Testis (tissue), 5 donors: Measurements from ENCODE around the gene TIGIT. TPM values are rescaled to one million over a fixed set of nuclear protein-coding genes. Genes with fewer than 3 reads are reported as not detected.

Source experiments
- DNase-seq: peaks from one replicate; pipeline ENCODE4 v3.0.0-alpha.2; 2019
- H3K27ac ChIP-seq, 2 donors: fragments of 200-600 bp; sonication (generic); one replicate each; pipeline ENCODE4 v1.5.1; 2019
- H3K27me3 ChIP-seq: fragments of 200-600 bp; sonication (generic); one replicate; pipeline ENCODE4 v1.5.1; 2019
- H3K36me3 ChIP-seq: fragments of 200-600 bp; sonication (generic); one replicate; pipeline ENCODE4 v1.5.1; 2017; ENCODE audit warnings: low read depth; ENCODE audit errors: missing control alignments
- H3K4me1 ChIP-seq: fragments of 200-600 bp; sonication (generic); one replicate; pipeline ENCODE4 v1.5.1; 2019
- H3K4me3 ChIP-seq, 2 donors: fragments of 200-600 bp; sonication (generic); one replicate each; pipeline ENCODE4 v1.5.1; 2017 to 2019
- H3K9me3 ChIP-seq: fragments of 200-600 bp; sonication (generic); one replicate; pipeline ENCODE4 v1.5.1; 2017
- POLR2A ChIP-seq: fragments of 450-650 bp; IDR thresholded peaks from one replicate; pipeline ENCODE4 v1.6.1; 2017; ENCODE audit warnings: antibody characterized with exemption, mild to moderate bottlenecking, moderate library complexity
- WGBS, 2 donors: methylation state at CpG; one replicate each; pipeline ENCODE4 v1.1.5; 2018; 5-methylcytosine and 5-hydroxymethylcytosine counted together
- intact Hi-C: fragments of 100-400 bp; cut with DNase I; formaldehyde crosslinking; loops from one replicate; pipeline ENCODE4 v1.15.1; 2023; ENCODE audit warnings: low total_unique reads
- long read RNA-seq, 2 donors: transcript quantifications; one replicate each; lab custom pipeline, GENCODE V29; 2026
- polyA plus RNA-seq: library from polyadenylated mRNA; stranded (reverse); fragments of 350-450 nt; fragmentation: Illumina TruSeq; extraction: RNeasy Lipid Tissue Mini Kit (QIAGEN cat#74804); gene quantifications from one replicate; pipeline ENCODE4 v1.2.3, GENCODE V29; 2014; ENCODE audit warnings: low read depth, low replicate concordance; ENCODE audit not compliant: insufficient read depth
- total RNA-seq, 2 donors: library from RNA; depleted of rRNA; stranded (reverse); fragments of >200 nt; gene quantifications; one replicate each; pipeline ENCODE4 v1.2.3, GENCODE V29; 2016
- TF ChIP-seq, protein P1 (sequence below), 3 experiments: fragments of 450-650 bp in 2 of 3; fragments of 200-600 bp in 1 of 3; sonication (generic) in 1 of 3; IDR thresholded peaks; one replicate each; pipeline ENCODE4 v1.5.1; 2016 to 2019; ENCODE audit warnings: antibody characterized with exemption in 3 of 3, mild to moderate bottlenecking in 2 of 3, moderate library complexity in 1 of 3

Gene TIGIT
- total RNA-seq, result 1 to 10 TPM in 1 of 2 donors, under 1 TPM in 1; 0.50 to 1.2 TPM
- polyA plus RNA-seq, result 1.4 TPM
- long read RNA-seq, donor 1, result 0 reads
- long read RNA-seq, donor 2, result 0 reads

DNA sequence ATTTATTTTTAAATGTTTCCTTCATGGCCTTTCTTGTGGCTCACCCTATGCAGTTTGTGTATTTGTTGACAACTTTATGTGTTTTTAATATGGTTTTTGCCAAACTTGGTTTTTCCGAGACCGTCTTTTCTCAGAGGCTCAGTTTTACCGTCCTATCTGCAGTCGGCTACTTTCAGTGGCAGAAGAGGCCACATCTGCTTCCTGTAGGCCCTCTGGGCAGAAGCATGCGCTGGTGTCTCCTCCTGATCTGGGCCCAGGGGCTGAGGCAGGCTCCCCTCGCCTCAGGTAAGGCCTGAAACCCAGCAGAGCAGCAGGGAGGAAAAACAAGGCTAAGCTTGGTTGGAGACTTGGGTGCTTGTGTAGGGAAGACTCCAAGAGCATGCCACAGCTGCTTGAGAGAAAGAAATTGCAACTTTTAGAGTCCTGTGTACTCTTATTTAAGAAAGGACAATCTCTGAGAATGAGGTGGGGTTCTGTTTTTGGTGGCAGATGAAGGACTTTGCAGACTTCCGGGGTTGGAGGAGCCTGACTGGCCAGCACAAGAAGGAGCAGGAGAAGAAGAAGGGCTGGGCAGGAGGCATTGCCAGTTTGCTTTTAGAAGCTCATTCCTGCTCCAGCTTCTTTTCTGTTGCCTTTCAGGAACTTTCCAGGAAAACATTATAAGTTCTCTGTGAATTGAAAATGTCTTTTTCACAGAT lies at the start of gene TIGIT:
TIGIT (plus strand) TSS at position 191 of the 698 bp plus-strand sequence; CDS start at position 225, 34 bp downstream.
- no peak for TF ChIP-seq POLR2A
- TF ChIP-seq, protein P1, sequence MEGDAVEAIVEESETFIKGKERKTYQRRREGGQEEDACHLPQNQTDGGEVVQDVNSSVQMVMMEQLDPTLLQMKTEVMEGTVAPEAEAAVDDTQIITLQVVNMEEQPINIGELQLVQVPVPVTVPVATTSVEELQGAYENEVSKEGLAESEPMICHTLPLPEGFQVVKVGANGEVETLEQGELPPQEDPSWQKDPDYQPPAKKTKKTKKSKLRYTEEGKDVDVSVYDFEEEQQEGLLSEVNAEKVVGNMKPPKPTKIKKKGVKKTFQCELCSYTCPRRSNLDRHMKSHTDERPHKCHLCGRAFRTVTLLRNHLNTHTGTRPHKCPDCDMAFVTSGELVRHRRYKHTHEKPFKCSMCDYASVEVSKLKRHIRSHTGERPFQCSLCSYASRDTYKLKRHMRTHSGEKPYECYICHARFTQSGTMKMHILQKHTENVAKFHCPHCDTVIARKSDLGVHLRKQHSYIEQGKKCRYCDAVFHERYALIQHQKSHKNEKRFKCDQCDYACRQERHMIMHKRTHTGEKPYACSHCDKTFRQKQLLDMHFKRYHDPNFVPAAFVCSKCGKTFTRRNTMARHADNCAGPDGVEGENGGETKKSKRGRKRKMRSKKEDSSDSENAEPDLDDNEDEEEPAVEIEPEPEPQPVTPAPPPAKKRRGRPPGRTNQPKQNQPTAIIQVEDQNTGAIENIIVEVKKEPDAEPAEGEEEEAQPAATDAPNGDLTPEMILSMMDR (IDR thresholded peaks at IDR 0.05), result no peak
- no peak for DNase-seq
- Histone ChIP-seq H3K27ac (no peak within 1 kb of the TSS), H3K9me3 (no peaks in the 10 kb centered on the region), H3K36me3 (no peaks in the 10 kb centered on the region), H3K4me1 (no peaks in the 10 kb centered on the region), H3K4me3 (no peak within 1 kb of the TSS), H3K27me3 (no peaks in the 10 kb centered on the region)
- WGBS, 2 donors, result 90 to 97% methylated on average over 7 of the region's 7 CpGs
- intact Hi-C loops, result no loop called here

DNA sequence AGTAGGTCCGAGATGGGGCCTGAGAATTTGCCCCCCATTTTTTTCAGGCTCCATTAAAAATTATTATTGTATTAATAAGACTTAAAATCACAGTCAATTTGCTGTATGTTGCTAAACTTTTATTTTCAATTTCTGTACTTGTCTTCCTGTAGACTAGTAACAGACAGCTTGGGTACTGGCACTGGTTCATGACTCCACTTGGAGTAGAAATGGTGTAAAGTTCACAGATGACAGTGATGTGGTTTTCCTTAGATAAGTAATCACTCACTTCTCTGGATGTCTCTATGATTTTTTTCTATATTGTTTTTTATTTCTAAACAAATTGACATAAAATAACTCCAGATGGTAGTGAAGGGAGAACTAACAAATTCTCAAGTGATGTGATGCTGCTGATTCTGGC lies 40.9 kb upstream of the TIGIT start:
- Histone ChIP-seq H3K27ac (no peak overlapping the region), H3K27me3 (no peaks in the 10 kb centered on the region), H3K4me1 (no peaks in the 10 kb centered on the region), H3K9me3 (no peaks in the 10 kb centered on the region), H3K36me3 (no peaks in the 10 kb centered on the region), H3K4me3 (no peak overlapping the region)
- intact Hi-C loops, result no loop called here
- WGBS, 2 donors, result 70 to 81% methylated on average over 1 of the region's 1 CpG
- no peak for DNase-seq
- TF ChIP-seq, protein P1 (IDR thresholded peaks at IDR 0.05), result no peak
- TF ChIP-seq POLR2A, result no peak

DNA sequence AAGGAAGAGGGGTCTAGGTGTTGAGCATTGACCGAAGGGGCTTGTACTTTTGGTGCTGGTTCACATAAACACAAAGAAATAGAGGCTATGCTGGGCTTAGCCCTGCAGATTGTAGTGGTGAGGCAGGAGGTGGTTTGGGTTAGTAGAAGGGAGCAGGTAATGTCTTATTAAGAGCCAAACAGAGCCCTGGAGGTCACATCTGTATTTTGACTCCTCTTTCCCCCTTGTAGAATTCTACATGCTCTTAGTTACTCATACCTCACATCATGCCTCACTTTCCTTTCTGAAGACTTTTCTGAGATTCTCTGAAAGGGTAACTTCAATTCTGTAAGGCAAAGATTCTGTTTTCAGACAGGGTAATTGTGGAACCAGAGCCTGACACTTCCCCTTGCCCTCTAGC lies 40.3 kb upstream of the TIGIT start:
- TF ChIP-seq, protein P1 (IDR thresholded peaks at IDR 0.05), result no peak
- TF ChIP-seq POLR2A, result no peak
- Histone ChIP-seq H3K36me3 (no peaks in the 10 kb centered on the region), H3K4me3 (no peak overlapping the region), H3K4me1 (no peaks in the 10 kb centered on the region), H3K9me3 (no peaks in the 10 kb centered on the region), H3K27me3 (no peaks in the 10 kb centered on the region), H3K27ac (no peak overlapping the region)
- 76 to 92% methylated on average over 1 of the region's 1 CpG for WGBS, 2 donors
- intact Hi-C loops, result no loop called here
- no peak for DNase-seq

DNA sequence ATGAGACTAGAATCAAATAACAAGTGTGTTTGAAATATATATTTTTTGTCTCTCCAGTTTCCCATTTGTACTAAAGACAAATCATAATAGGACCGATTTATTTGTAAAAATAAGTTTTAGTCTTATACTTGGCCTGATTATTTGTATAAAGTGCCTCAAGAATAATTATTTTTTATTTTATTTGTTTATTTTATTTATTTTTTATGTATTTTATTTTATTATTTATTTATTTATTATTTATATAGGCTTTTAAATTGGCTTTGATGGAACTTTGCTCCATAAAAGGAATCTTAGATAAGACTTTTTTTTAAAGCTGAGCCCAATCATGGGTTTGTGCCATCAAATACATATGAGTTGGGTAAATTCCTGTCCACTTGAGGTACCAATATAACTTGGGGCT lies 34.3 kb upstream of the TIGIT start:
- intact Hi-C loops, result no loop called here
- Histone ChIP-seq H3K9me3 (no peaks in the 10 kb centered on the region), H3K36me3 (no peaks in the 10 kb centered on the region), H3K27me3 (no peaks in the 10 kb centered on the region), H3K27ac (no peak overlapping the region), H3K4me3 (no peak overlapping the region), H3K4me1 (no peaks in the 10 kb centered on the region)
- TF ChIP-seq, protein P1 (IDR thresholded peaks at IDR 0.05), result no peak
- no peak for TF ChIP-seq POLR2A
- 95 to 96% methylated on average over 1 of the region's 1 CpG for WGBS, 2 donors
- DNase-seq, result no peak

DNA sequence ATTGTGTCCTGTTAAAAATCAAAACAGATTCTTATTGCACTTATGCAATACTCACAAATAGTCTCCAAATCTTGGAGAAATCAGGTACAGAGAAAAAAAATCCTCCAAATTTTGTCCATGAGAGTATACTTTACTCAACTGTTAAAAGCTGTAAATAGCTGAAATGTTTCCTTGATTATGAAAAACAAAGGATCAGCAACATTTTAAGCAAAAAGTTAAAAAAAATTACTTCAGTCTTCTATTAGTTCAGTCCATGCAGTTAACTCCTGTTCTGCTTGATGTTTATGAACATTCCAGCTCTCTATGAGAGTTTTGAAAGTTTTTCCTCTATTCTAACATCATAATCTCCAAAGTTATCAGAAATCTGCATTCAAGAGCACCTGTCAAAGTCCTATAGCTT lies 33.7 kb upstream of the TIGIT start:
- Histone ChIP-seq H3K27ac (no peak overlapping the region), H3K27me3 (no peaks in the 10 kb centered on the region), H3K36me3 (no peaks in the 10 kb centered on the region), H3K9me3 (no peaks in the 10 kb centered on the region), H3K4me3 (no peak overlapping the region), H3K4me1 (no peaks in the 10 kb centered on the region)
- TF ChIP-seq, protein P1 (IDR thresholded peaks at IDR 0.05), result no peak
- TF ChIP-seq POLR2A, result no peak
- no peak for DNase-seq
- intact Hi-C loops, result no loop called here
